22Rv1 (cell line): Measurements from ENCODE around the gene HSPA12A.

ENCODE experiments used
- H3K27ac ChIP-seq: fragments of 450-650 bp; 2 replicates; pipeline ENCODE4 v1.5.1; 2017
- ZFX ChIP-seq: fragments of 450-650 bp; IDR thresholded peaks from 2 replicates; pipeline ENCODE4 v1.6.1; 2017; ENCODE audit warnings: antibody characterized with exemption, borderline replicate concordance
- TF ChIP-seq, protein P1 (sequence below): fragments of 450-650 bp; IDR thresholded peaks from 2 replicates; pipeline ENCODE4 v1.5.1; 2017; ENCODE audit warnings: mild to moderate bottlenecking

Gene HSPA12A

DNA sequence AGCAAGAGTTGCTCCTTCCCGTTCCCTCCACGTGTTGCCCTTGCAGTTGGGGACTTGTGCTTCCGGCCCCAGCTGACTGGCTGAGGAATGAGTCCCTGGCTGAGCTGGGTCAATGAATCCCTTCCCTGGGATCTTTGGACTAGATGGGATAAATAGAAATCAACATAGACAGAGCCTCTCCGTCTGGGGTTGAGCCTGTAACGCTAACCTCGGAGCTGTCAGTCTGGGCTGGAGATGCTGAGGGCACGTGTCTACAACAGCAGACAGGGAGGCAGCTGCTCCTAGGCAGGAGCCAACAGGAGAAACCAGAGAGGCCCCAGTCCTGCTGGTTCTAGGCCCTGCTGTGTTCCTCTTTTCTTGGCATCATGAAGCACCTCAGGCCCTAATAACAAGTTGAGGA lies 42.3 kb upstream of the HSPA12A start:
- TF ChIP-seq, protein P1, sequence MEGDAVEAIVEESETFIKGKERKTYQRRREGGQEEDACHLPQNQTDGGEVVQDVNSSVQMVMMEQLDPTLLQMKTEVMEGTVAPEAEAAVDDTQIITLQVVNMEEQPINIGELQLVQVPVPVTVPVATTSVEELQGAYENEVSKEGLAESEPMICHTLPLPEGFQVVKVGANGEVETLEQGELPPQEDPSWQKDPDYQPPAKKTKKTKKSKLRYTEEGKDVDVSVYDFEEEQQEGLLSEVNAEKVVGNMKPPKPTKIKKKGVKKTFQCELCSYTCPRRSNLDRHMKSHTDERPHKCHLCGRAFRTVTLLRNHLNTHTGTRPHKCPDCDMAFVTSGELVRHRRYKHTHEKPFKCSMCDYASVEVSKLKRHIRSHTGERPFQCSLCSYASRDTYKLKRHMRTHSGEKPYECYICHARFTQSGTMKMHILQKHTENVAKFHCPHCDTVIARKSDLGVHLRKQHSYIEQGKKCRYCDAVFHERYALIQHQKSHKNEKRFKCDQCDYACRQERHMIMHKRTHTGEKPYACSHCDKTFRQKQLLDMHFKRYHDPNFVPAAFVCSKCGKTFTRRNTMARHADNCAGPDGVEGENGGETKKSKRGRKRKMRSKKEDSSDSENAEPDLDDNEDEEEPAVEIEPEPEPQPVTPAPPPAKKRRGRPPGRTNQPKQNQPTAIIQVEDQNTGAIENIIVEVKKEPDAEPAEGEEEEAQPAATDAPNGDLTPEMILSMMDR: no peak
- no peak for TF ChIP-seq ZFX

DNA sequence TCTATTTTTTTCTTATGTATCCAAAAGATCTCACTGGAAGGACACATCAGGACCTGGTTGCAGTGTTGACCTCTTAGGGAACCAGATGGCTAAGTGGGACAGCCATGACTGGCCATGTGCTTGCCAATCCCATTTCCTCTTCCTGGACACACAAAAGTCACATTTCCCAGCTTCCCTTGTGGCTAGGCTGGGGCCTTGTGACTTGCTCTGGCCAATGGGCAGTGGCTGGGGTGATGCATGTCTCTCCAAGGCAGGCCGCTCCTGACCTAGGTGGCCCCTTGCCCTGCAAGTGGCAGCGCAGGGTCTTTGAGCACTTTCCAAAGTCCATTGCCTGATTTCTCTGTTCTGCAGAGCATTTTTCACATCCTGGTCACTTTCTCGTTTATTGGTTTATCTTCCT lies 41.7 kb upstream of the HSPA12A start:
- no peak for TF ChIP-seq ZFX
- TF ChIP-seq, protein P1: no peak
- H3K27ac ChIP-seq: no peak overlapping the region

More for the DNA sequence above, 42.3 kb upstream of the HSPA12A start:
- no peak overlapping the region for H3K27ac ChIP-seq

DNA sequence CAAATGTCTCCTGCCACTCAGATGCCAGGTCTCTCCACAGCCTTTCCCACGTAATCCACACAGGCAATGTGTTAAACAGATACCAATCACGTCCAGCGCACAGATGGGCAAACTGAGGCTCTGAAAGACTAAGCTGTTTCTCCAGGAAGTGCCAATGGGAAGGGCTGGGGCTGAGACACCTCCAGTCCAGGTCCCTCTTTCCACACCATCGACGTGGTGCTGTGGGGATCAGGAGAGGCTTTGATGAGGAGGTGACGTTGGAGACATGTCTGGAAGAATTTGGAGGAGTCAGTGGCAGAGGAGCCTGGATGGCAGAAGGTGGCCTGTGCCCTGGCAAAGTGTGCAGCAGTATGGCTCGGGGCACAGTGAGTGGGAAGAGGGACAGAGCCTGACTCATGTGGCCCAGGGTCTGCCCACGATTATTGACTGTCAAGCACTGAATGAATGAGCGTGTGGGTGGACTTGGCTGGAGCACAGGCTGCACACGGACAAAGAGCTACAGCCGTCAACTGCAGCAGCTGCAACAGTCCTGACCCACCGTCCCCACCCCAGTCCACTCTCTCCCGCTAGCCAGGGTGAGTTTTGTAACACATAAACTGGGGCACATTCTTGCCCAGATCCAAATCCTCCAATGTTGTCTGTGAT lies 40.8 kb upstream of the HSPA12A start:
- TF ChIP-seq, protein P1: no peak
- TF ChIP-seq ZFX: no peak
- H3K27ac ChIP-seq: no peak overlapping the region

DNA sequence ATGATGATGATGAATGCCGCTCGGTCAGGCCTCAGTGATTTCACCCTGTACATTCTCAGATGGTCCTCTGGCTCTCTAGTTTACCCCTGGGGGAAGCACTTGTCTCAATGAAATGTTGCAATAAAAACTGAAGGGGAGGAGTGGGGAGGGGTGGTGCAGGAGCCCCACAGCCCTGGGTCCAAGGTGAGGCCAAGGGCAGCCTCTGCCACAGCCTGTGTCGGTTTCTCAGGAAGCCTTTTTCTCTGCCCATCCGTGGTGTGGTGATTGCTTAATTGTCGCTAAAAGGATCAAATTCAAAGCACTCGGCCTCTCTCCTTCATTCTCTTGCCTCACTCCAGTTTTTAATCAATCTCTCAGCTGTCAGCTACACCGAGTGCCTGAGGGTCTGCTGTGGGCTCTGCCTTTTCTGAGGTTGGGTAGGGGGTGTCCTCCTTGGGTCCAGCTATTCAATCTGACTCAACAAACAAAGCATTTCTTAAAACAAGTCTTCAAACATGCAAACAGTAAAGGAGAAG lies 39.1 kb upstream of the HSPA12A start:
- TF ChIP-seq, protein P1: no peak
- no peak for TF ChIP-seq ZFX
- H3K27ac ChIP-seq: no peak overlapping the region

DNA sequence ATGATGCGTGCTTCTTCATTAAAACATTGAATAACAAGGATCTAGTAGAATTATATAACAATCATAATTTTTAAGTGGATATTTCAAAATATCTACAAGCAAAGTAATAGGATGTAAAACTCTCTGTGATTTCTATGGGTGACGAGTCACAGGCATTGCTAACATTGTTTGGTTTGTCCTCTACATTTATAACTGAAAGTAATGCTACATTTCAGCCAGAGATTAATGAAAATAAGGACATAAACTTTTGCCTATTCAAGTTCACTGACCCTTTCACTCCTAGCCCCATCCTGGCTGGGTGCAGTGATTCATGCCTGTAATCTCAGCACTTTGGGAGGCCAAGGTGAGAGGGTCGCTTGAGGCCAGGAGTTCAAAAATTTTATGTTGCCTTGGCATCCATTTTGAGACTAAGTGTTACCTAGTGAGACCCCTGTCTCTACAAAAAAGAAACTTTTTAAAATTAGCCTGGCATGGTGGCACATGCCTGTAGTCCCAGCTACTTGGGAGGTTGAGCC lies 38.4 kb upstream of the HSPA12A start:
- TF ChIP-seq ZFX: no peak
- TF ChIP-seq, protein P1: no peak
- no peak overlapping the region for H3K27ac ChIP-seq

DNA sequence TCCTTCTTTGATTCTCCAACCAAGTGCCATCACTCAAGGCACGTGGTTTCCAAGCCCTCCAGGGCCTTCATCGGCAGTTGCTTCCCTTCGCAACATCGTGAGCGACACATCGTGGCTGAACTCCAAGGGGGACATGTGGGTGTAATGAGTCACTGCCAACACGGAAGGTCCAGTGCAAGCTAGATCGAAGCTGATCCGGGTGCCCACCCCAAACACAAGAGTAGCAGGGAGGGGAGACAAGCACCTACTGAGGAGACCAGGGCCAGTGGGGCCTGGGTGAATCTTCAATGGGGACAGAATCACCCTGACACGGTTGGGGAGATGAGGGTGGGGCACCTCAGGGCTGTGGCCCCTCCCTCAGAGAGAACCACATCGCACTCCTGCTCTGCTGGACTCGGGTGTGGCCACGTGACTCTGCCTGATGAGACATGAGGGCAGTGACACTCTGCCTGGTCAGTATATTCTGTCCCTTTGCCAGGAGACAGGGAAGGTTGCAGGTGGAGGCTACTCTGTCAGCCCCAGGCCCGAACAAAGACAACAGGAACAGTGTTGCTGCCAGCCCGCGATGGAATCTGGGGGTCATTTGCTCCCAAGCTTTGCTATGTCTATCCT lies 36.8 kb upstream of the HSPA12A start:
- TF ChIP-seq, protein P1: no peak
- no peak for TF ChIP-seq ZFX
- H3K27ac ChIP-seq: no peak overlapping the region

DNA sequence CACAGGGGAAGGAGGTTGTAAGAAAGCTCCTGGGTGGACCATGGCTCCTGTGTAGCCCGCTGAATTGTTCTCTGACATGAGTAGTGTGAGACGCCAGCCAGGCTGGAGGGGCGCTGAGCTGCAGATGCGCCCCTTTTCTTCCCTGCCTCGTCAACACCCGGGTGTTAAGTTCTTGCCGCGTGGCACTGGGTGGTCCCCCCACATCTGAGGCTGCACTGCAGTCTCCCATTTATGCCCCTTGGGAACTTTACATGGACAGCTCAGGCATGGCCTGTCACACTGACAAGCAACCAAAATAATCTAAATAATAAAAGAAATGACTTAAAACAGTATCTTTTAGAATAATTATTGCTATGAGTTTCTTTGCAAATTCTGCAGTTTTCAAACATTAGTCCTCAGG lies 34.6 kb upstream of the HSPA12A start:
- no peak for TF ChIP-seq ZFX
- TF ChIP-seq, protein P1: no peak
- no peak overlapping the region for H3K27ac ChIP-seq
